Activated CD4-positive, alpha-beta memory T cell treated with anti-CD3 and anti-CD28 coated beads for 36 hours (primary cell): ENCODE data around the gene MRPL24. TPM values are rescaled to one million over a fixed set of nuclear protein-coding genes. Genes with fewer than 3 reads are reported as not detected.

Experiments
- CTCF ChIA-PET: fragments of 350-600 bp; sonication (Branson Sonifier 250); formaldehyde crosslinking; loops from one replicate; lab custom pipeline; 2021; ENCODE audit warnings: antibody characterized with exemption, inconsistent platforms; lab: Charles Lee
- POLR2A ChIA-PET: fragments of 350-600 bp; sonication (Branson Sonifier 250); formaldehyde crosslinking; loops from one replicate; lab custom pipeline; 2021; ENCODE audit warnings: antibody characterized with exemption; lab: Charles Lee
- DNase-seq: peaks from one replicate; pipeline ENCODE4 v3.0.0-alpha.2; 2020
- H3K27ac Mint-ChIP-seq: one replicate; pipeline ENCODE4 v1.8.0; 2021; ENCODE audit warnings: mixed read lengths
- H3K27me3 Mint-ChIP-seq: one replicate; pipeline ENCODE4 v1.8.0; 2021; ENCODE audit warnings: mixed read lengths
- H3K36me3 Mint-ChIP-seq: one replicate; pipeline ENCODE4 v1.8.0; 2021; ENCODE audit warnings: mixed read lengths
- H3K4me1 Mint-ChIP-seq: one replicate; pipeline ENCODE4 v1.8.0; 2021; ENCODE audit warnings: low read depth, mixed read lengths
- H3K4me3 Mint-ChIP-seq: one replicate; pipeline ENCODE4 v1.8.0; 2021; ENCODE audit warnings: mild to moderate bottlenecking, mixed read lengths
- H3K9me3 Mint-ChIP-seq: one replicate; pipeline ENCODE4 v1.8.0; 2021; ENCODE audit warnings: mixed read lengths
- intact Hi-C: fragments of 100-400 bp; cut with micrococcal nuclease; formaldehyde crosslinking; loops from one replicate; pipeline ENCODE4 v1.15.1; 2023
- total RNA-seq, 2 experiments: library from RNA; stranded (reverse); gene quantifications; one replicate each; pipeline ENCODE4 v1.2.3, GENCODE V29; 2021

Gene MRPL24
- total RNA-seq, 2 experiments from 2014 or later: 105 to 106 TPM

DNA sequence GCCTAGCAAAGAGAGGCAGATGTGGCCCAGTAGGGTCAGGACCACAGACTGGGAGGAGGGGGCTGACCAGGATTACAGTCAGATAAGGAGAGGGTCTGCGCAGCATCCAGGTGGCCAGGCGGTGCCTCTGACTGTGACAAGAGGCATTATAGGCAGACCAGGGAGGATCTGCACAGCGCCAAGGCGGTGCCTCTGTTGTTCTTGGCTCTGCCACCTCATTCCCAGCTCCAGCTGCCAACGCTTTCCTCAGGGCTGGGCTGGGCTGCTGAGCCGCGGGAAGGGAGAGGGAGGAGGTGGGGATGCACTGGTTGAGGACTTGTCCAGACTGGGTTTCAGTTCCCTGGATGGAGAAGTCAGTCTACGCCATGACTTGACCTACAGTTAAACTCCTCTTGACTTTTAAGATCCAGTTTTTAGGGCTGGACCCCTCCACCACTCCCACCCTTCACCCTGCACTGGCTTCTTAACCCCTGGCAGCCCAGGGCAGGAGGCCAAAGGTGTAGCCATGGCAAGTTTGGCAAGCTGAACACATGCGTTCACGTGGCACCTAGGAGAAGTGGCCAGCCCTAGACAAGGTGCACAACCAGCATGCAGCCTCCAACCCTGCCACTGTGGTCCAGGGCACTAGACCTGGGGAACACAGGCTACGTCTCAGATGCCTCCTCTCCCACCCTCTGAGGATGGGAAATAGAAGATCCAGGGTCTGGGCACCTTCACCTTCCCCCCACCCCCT, 31.0 kb downstream of the MRPL24 start:
- CTCF ChIA-PET: interaction anchor here (6.9 to 34.5 kb wide), 2 partner anchors 16 to 19 kb away, joined by 61 to 1179 read pairs; partner anchors contain the start of genes CRABP2 and NES
- H3K27me3 Mint-ChIP-seq: peaks cover 6% of the 10 kb centered on the region
- no peak for DNase-seq
- no peaks in the 10 kb centered on the region for H3K36me3 Mint-ChIP-seq
- H3K4me1 Mint-ChIP-seq: peaks cover 20% of the 10 kb centered on the region
- H3K27ac Mint-ChIP-seq: no peak overlapping the region
- no peak overlapping the region for H3K4me3 Mint-ChIP-seq
- POLR2A ChIA-PET: no interaction called here
- H3K9me3 Mint-ChIP-seq: no peaks in the 10 kb centered on the region
- intact Hi-C loops: no loop called here

DNA sequence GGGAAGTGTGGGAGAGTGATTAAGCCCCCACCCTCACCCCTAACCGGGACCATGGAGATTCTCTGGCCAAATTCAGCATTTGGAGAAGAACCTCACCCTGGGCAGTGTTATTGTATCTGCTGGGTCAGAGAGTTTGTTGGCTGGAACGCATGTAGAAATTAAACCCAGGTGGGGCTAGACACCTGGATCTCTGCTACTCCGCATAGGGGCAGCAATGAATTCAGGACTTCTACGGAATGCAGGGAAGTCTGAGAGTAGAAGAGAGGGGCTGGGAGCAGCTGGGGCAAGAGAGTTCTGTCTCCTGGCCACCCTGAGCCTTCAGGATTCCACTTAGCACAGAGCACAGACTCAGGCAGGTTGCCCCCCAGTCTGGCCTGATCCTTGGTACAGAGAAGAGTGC, 31.9 kb downstream of the MRPL24 start:
- DNase-seq: no peak
- ChIA-PET CTCF (interaction anchor here (0.8 to 36.2 kb wide), 3 partner anchors 5 to 85 kb away, joined by 3 to 1179 read pairs (median 1179); partner anchors contain the start of genes CRABP2, ISG20L2, METTL25B and NES), POLR2A (no interaction called here)
- Mint-ChIP-seq H3K27me3 (peaks cover 15% of the 10 kb centered on the region), H3K9me3 (no peaks in the 10 kb centered on the region), H3K27ac (no peak overlapping the region), H3K4me1 (peaks cover 27% of the 10 kb centered on the region), H3K36me3 (no peaks in the 10 kb centered on the region), H3K4me3 (no peak overlapping the region)
- intact Hi-C loops: no loop called here

DNA sequence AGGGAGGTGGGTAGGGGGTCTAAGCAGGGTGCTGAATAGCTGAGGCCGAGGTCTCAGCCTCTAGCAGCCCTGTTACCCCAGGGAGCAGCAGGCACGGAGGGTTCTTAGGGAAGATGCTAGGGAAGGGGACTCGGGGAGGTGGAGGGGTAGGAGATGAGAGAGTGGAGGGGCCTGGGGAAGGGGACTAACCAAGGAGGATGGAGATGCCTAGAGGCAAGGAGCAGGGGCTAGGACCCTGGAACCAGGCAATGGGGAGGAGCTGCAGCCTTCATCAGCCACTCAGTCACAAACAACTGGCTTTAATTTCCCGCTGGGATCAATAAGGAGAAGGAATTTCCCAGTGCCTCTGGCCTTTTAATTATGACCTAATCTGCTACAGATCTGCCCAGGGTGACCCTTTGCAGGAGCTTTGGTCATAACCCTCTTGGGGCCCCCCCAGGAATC, 32.6 kb downstream of the MRPL24 start:
- Mint-ChIP-seq H3K27me3 (peaks cover 20% of the 10 kb centered on the region), H3K4me3 (no peak overlapping the region), H3K36me3 (no peaks in the 10 kb centered on the region), H3K27ac (no peak overlapping the region), H3K4me1 (peaks cover 28% of the 10 kb centered on the region), H3K9me3 (no peaks in the 10 kb centered on the region)
- ChIA-PET CTCF (interaction anchor here (0.8 to 36.2 kb wide), 3 partner anchors 6 to 84 kb away, joined by 3 to 1179 read pairs (median 1179); partner anchors contain the start of genes CRABP2, ISG20L2, METTL25B and NES), POLR2A (no interaction called here)
- no peak for DNase-seq
- intact Hi-C loops: no loop called here

DNA sequence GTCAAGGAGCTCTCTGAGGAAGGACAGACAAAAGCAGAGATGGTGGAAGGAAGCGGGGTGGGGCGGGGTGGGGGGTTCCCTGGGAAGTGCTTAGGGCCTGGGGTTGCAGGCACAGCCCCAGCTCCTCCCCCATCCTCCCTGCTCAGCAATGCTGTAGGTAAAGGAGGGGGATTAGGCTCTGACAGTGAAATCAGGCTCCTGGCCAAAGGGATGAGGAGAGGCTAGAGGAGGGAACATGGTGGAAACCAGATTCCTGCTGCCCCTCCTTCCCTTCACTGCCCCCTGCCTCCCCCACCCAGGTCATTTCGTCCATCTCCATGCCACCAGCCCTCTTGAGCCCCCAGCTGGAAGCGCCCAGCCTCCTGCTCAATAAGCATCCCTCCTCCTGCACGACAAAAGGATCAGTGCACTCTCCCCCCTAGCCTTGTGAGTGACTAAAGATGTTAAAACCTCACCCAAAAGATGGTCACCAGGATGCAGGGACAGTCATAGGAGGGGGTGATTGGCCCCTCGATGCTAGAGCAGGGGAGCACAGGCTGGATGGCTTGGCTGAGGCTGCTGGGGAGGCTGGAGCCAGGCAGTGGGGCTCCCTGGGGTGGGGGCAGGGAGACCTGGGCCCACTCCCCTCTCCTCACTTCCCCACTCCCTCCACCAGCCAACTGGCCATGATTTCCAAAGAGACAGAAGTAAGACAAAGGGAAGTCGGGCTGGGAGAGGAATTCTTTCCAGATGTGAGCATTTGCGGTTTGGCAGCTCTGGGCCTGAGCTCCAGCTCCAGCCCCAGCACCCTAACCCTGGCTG, 33.3 kb downstream of the MRPL24 start:
- Mint-ChIP-seq H3K27me3 (peaks cover 23% of the 10 kb centered on the region), H3K4me3 (peak overlapping the region; percentile 11), H3K27ac (no peak overlapping the region), H3K4me1 (peaks cover 28% of the 10 kb centered on the region), H3K9me3 (no peaks in the 10 kb centered on the region), H3K36me3 (no peaks in the 10 kb centered on the region)
- intact Hi-C loops: no loop called here
- DNase-seq: no peak
- POLR2A ChIA-PET: no interaction called here
- CTCF ChIA-PET: interaction anchor here (0.9 to 36.2 kb wide), 7 partner anchors 7 to 183 kb away, joined by 3 to 1179 read pairs (median 15); partner anchors contain the start of genes CRABP2, ISG20L2, METTL25B and MRPL24

DNA sequence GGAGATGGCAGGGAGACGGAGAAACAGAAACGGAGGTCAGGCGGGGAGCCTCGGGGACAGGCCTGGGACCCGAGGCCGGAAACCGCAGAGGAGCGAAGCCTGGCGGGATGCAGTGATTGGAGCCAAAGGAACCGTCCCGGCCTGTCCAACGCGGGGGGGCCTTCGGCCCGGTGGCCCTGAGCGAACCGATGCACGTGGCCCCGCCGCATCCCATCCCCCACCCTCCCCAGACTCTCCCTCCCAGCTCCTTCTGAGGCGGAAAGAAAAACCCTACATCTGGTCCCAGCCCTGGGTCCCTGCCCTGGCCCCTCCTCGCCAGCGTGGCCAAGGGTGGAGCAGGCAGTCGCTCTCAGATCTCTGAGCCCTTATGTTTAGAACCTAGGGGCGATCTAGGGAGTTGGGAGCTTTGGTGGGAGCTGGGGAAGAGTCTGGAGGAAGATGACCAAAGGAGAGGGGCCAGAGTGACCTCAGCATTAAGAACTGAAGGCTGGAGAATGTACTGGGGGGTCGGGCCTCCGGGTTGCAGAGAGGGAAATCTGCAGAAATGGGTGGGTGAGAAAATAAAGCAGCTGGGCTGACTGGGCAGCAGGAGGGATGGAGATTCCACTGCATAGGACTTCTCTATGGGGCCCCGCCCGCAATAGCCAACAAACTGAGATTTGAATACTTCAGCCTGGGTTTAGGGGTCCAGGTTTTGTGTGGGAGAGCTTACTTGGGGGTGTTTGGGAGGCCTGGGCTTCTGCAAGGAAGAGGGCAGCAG, 34.1 kb downstream of the MRPL24 start:
- Mint-ChIP-seq H3K4me1 (peaks cover 28% of the 10 kb centered on the region), H3K27ac (no peak overlapping the region), H3K27me3 (peaks cover 24% of the 10 kb centered on the region), H3K36me3 (no peaks in the 10 kb centered on the region), H3K4me3 (peak overlapping the region; percentile 75), H3K9me3 (no peaks in the 10 kb centered on the region)
- DNase-seq: peak; percentile 24
- intact Hi-C loops: no loop called here
- ChIA-PET CTCF (interaction anchor here (0.6 to 36.2 kb wide), 13 partner anchors 7 to 184 kb away, joined by 3 to 1179 read pairs (median 6); partner anchors contain the start of genes CRABP2, ISG20L2, METTL25B and MRPL24), POLR2A (interaction anchor here (0.9 to 2.0 kb wide), 4 partner anchors 9 to 21 kb away, joined by 3 to 14 read pairs (median 6); partner anchors contain the start of gene METTL25B)

DNA sequence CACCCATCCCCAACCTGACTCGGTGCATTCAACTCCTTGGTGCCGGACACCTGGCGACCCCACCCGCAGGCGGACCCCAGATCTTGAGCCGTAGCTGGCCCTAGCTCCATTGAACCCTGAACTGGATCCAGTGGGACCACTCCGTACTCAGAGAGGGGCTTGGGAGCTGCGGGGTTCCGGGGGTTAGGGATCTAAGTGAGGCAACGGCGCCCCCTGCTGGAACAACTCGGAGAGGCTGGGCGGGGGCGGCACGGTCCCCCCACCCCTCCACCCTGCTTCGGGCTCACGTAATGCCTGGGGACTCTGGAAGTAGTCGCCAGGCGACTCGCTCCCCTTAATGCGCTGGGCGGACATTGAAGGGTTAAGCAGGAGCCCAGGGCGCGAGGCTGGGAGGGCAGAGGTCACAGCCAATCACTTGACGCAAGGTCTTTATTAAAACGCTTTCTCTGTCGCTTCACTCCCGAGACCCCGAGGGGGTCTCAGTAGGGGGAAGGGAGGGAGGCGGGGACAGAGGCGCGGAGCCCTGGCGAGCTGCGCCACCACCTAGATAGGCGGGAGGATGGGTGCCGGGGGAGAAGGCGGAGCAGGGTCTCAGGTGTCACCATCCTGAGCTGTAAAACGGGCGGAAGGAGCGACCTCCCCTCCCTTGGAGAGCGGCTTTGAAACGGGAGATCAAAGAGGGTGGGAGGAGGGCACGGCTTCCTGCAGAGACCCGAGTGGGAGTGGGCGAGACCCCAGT, 34.8 kb downstream of the MRPL24 start:
- H3K36me3 Mint-ChIP-seq: no peaks in the 10 kb centered on the region
- intact Hi-C loops: loop anchor here (1.0 to 2.0 kb wide), 2 partner anchors 17 to 45 kb away; no protein-coding TSS in a partner anchor
- CTCF ChIA-PET: interaction anchor here (0.6 to 36.2 kb wide), 17 partner anchors 8 to 185 kb away, joined by 3 to 1179 read pairs (median 4); partner anchors contain the start of genes CRABP2, ISG20L2, METTL25B and MRPL24
- no peak overlapping the region for H3K27ac Mint-ChIP-seq
- peaks cover 24% of the 10 kb centered on the region for H3K27me3 Mint-ChIP-seq
- peak; percentile 82 for DNase-seq
- peak overlapping the region; percentile 75 for H3K4me3 Mint-ChIP-seq
- H3K9me3 Mint-ChIP-seq: no peaks in the 10 kb centered on the region
- peaks cover 28% of the 10 kb centered on the region for H3K4me1 Mint-ChIP-seq
- POLR2A ChIA-PET: interaction anchor here (0.9 to 2.0 kb wide), 4 partner anchors 10 to 22 kb away, joined by 3 to 14 read pairs (median 6); partner anchors contain the start of gene METTL25B

DNA sequence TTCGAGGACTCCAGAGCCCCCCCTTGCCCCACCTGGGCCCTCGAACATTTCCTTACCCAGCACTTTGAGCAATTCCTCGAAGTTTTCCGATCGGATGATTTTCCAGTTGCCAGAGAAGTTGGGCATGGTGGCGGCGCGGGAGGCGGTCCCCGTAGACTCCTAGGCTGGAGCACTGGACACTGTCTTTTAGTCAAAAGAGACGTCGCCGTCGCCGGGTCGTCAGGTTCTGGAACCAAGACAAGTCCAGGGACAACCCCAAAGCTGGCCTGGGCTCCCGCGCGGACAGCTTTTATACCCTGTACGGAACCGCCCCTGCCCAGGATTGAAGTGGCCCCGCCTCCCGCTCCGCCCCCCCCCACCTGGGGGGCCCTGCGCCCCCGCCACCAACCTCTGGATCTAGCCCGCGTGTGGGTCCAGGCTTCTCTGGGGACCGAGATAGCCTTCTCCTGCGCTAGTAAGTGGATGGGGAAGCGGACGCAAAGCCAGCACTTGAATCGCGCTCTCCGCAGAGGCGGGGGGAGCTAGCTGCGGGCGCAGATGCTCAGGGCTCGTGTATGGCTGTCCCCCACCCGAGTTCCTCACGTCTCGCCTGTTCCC, 35.5 kb downstream of the MRPL24 start, which contains the start of gene CRABP2:
CRABP2 (minus strand) TSS at position 263 of the 597 bp plus-strand sequence; CDS start at position 126, 137 bp downstream.
- ChIA-PET CTCF (interaction anchor here (0.6 to 36.2 kb wide), 15 partner anchors 9 to 185 kb away, joined by 3 to 1179 read pairs (median 6); partner anchors contain the start of genes CRABP2, ISG20L2, METTL25B and MRPL24), POLR2A (interaction anchor here (1.5 to 2.0 kb wide), 3 partner anchors 11 to 21 kb away, joined by 5 to 14 read pairs (median 7); no protein-coding TSS in a partner anchor)
- peaks cover 28% of the 10 kb centered on the region for H3K4me1 Mint-ChIP-seq
- H3K9me3 Mint-ChIP-seq: no peaks in the 10 kb centered on the region
- intact Hi-C loops: loop anchor here (1.0 to 2.0 kb wide), 2 partner anchors 16 to 45 kb away; no protein-coding TSS in a partner anchor
- H3K27ac Mint-ChIP-seq: no peak within 1 kb of the TSS
- peak; percentile 30 for DNase-seq
- H3K27me3 Mint-ChIP-seq: peaks cover 24% of the 10 kb centered on the region
- peak within 1 kb of the TSS; percentile 75 for H3K4me3 Mint-ChIP-seq
- H3K36me3 Mint-ChIP-seq: no peaks in the 10 kb centered on the region

DNA sequence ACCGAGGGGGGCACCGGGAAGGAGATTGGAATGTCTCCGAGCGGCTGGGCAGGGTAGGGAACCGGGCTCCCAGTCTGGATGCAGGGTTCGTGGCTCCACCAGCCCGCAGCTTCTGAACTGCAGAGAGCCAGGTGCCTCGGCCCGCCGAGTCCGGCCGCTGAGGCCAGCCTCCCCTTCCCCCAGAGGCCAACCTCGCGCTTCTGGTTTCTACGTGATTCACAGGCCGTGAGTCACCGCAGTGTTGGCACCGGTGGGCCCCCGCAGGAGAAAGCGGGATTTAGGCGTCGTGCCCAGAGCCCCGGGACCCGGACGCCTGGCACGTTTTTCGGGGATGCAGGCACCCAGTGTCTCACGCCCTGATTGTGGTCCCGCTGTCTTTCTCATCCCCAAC, 36.0 kb downstream of the MRPL24 start:
- DNase-seq: peak; percentile 74
- Mint-ChIP-seq H3K27me3 (peaks cover 24% of the 10 kb centered on the region), H3K36me3 (no peaks in the 10 kb centered on the region), H3K4me3 (peak overlapping the region; percentile 12), H3K4me1 (peaks cover 28% of the 10 kb centered on the region), H3K9me3 (no peaks in the 10 kb centered on the region), H3K27ac (no peak overlapping the region)
- CTCF ChIA-PET: interaction anchor here (1.2 to 36.2 kb wide), 9 partner anchors 9 to 186 kb away, joined by 3 to 1179 read pairs (median 14); partner anchors contain the start of genes CRABP2, ISG20L2, METTL25B and MRPL24
- intact Hi-C loops: loop anchor here (1.0 to 2.0 kb wide), 2 partner anchors 16 to 44 kb away; no protein-coding TSS in a partner anchor
- POLR2A ChIA-PET: interaction anchor here (2.0 kb wide), 1 partner anchor 15 kb away, joined by 14 read pairs; no protein-coding TSS in a partner anchor

DNA sequence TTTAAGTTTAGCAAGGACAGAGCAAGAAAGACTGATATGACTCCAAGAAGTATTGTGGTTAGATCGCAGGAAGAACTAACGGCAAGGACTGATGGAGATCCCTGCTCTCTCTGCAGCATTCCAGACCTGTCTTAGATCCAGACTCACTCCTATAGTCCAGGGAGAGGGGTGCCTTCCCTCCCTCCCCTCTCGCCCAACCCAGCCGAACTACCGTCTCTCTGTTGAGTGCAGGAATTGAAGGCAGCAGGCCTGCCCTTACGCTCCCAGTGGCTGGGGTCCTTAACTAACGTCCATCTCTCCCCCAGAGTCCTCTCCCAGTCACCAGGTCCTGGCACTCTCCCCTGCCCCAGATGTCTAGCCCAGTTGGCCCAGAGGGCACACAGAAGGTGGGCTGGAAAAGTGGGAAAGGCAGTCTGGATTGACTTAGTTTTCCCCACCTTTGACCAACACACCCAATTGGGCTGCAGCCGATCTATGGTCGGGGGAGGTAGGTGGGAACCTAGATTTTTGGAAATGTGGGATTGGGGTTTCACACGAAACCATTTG, 36.6 kb downstream of the MRPL24 start:
- POLR2A ChIA-PET: no interaction called here

More for the DNA sequence above, 36.6 kb downstream of the MRPL24 start:
- no peak overlapping the region for H3K4me3 Mint-ChIP-seq
- no peaks in the 10 kb centered on the region for H3K9me3 Mint-ChIP-seq
- H3K4me1 Mint-ChIP-seq: peaks cover 28% of the 10 kb centered on the region
- H3K27me3 Mint-ChIP-seq: peaks cover 28% of the 10 kb centered on the region
- no peak overlapping the region for H3K27ac Mint-ChIP-seq
- CTCF ChIA-PET: interaction anchor here (1.1 to 36.2 kb wide), 6 partner anchors 10 to 187 kb away, joined by 3 to 1179 read pairs (median 26); partner anchors contain the start of genes BCAN, CRABP2, ISG20L2 and METTL25B
- intact Hi-C loops: loop anchor here (2.0 kb wide), 1 partner anchor 43 kb away; no protein-coding TSS in a partner anchor
- no peak for DNase-seq
- no peaks in the 10 kb centered on the region for H3K36me3 Mint-ChIP-seq
